Measurements from ENCODE around the gene METTL13.

DNA sequence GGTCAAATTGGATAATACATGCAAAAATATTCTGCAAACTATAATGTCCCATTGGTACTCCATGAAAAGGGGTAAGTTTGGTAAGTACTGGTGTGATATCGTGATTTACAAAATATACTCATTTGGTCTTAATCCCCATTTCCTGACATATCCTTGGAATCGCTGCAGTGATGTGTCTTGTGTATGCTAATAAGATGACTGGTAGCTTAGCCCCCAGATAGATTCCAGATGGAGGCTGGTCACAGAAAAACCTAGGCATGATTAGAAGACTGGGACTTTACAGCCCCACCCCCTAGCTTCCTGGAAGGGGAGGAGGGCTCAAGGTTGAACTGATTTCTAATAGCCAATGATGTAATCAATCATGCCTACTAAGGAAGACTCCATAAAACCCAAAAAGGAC lies 42.5 kb upstream of the METTL13 start:
- no peak for TF ChIP-seq CTCF (optimal IDR thresholded peaks at IDR 0.05 in 1 of 3, IDR thresholded peaks at IDR 0.05 in 1 of 3, conservative IDR thresholded peaks at IDR 0.05 in 1 of 3; ENCODE audit: extremely low read depth in 1 of 3, insufficient read depth in 2 of 3, low read length in 3 of 3)
- no peak for TF ChIP-seq EZH2 (IDR thresholded peaks at IDR 0.05; ENCODE audit: low read length)
